GM19099 (cell line): Measurements from ENCODE around the gene CHAT.

Experiments
- POLR2A ChIP-seq: IDR thresholded peaks from 3 replicates; pipeline ENCODE4 v1.6.1; 2011; ENCODE audit warnings: low read depth; ENCODE audit not compliant: insufficient read length; ENCODE audit errors: extremely low read depth

The CHAT gene

DNA sequence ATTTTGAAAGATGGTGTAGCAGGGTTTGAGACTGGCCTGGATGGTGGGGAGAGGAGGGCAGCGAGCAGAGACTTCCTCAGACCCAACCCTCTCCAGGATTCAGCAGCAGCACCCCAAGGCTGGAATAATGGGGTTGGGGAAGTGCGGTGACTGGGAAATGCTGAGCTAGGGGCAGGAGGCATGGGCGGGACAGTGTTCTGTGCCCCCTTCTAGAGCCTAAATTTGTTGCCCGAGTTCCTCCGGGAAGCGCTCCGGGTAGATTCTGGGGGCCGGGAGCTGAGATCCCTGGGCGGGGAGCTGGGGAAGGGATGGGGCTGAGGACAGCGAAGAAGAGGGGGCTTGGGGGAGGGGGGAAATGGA, at the start of gene CHAT:
Gene CHAT, plus strand, starts transcription at position 156 of the 360 bp plus-strand sequence. Its CDS starts 153 bp downstream, at position 309.
- TF ChIP-seq POLR2A, result no peak

DNA sequence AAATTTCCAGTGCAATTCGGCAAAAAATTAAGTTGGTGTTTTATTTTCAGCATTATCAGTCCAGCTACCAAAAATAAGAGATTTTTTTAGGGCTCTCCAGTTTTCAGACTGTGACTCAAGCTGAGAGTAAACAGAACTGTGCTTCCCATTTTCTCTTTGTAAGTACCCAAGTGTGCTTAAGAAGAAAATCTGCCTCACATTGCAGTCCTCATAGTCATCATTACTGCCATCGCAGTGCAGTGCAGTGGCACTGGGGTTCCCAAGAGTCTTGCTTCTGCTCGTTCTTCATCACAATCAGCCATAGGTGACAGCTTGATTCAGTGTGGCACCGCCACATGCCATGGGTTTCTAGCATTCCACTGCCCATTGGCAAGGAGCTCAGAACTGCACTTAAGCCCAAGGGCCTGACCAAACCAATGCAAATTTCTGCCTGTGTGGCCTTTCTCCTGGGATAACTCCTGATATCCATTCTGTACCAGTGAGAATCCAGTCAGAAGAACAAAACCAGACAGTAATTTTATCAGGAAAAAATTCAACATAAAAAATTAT, 49.3 kb upstream of the CHAT start:
- TF ChIP-seq POLR2A, result no peak

DNA sequence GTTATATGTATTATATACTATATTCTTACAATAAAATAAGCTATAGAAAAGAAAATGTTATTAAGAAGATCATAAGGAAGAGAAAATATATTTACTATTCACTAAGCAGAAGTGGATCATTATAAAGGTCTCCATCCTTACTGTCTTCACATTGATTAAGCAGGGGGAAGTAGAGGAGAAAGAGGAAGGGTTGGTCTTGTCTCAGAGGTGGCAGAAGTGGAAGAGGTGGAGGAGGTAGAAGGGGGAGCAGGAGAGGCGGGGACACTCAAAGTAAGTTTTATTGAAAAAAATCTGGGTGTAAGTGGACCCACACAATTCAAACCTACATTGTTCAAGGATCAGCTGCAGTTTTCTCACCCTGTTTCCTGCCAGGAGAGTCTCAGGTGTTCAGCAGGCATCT, 46.0 kb upstream of the CHAT start:
- no peak for TF ChIP-seq POLR2A

DNA sequence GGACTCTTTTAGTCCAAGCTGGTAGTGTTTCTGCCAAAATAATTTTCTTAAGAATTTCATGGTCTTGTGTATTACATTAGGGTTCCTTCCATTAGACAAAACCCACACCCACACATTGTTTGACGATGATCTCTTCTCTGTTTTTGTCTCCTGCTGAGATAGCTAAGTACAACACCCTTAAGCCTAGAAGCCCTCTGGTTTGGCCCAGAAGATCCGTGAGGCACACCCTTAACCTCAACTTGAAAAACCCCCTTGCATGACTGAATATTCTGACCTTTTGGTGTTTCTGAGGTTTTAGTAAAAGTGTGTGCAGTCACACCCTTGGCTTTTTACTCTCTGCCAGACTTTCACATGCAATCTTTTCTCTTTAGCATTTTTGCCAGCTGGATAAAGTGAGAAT, 45.6 kb upstream of the CHAT start:
- no peak for TF ChIP-seq POLR2A

DNA sequence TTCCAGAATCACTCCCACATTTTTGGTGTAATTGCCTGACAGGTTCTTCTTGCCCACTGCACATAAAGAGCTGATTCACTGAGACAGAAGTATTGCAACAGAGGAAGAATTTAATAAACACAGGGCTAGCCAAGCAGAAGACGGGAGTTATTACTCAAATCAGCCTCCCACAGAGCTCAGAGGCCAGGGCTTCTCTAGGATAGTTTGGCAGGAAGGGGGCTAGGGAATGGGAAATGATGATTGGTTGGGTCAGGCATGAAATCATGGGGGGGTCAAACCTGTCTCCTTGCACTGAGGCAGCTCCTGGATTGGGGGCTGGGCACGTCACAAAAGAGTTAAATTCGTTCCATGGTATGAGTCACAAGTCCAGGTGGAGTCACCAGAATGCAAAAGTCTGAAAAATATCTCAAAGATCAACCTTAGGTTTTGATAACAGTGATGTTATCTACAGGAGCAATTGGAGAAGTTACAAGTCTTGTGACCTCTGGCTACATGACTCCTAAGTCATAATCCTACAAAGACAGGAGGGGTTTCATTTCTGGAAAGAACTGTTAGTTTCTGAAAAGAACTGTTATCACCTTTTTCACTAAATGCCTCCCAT, 44.7 kb upstream of the CHAT start:
- no peak for TF ChIP-seq POLR2A

DNA sequence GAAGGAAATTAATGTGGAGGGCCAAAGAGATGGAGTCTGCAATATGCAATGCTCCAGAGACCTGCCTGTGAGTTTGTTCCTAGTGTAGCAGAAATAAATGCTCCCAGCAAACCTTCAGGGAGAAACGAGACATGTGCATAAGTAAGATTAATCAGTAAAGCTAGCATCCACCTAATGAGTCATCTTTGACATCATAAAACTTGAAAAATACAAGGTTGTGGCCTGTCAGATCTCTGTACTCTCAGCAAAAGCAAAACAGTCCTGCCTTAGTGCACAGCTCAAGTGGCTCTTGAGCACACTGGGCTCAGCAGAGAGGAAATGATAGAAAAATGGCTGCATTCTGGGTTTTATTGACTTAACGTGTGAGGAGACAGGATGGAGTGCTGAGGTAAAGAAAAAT, 42.4 kb upstream of the CHAT start:
- no peak for TF ChIP-seq POLR2A

DNA sequence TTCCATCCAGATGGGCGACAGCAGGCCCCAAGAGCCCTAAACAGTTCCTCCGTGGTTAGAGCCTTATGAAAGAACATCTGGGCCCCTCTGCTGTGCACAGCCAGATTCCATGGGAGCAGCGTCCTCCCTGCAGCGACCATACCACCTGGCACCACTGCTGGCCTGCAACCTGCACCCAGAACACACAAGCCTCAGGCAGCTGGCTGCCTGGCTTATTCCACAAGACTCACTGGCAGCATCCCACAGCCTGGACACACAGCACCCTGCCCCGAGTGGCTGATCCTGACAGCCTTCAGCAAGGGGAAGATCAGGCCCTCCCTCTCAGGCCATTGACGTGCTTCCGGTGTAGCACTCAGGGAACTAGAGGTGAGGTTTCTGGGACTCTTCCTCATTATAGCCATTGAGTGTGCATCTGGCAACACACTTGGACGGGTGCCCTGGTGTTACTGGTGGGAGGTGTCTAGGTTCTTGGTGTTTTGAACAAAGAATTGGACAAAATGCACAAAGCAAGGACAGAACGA, 41.2 kb upstream of the CHAT start:
- TF ChIP-seq POLR2A, result no peak

DNA sequence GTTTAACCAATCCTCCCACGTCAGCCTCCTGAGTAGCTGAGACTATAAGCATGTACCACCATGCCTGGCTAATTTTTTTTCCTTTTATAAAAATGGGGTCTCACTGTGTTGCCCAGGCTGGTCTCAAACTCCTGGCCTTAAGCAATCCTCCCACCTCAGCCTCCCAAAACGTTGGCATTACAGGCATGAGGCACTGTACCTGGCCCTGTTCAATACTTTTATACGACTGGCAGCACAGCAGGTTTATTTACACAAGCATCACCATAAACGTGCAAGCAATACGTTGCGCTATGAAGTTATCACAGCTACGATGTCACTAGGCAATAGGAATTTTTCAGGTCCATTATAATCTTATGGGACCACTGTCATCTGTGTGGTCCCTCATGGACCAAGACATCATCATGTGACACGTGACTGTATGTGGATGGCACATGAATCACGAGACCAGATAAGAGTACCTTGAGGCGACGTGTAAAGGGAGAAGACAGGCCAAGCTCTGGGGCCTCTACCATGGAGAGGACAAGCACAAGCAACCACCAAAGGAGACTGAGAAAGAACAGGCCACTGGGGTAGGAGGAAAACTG, 38.3 kb upstream of the CHAT start:
- no peak for TF ChIP-seq POLR2A

DNA sequence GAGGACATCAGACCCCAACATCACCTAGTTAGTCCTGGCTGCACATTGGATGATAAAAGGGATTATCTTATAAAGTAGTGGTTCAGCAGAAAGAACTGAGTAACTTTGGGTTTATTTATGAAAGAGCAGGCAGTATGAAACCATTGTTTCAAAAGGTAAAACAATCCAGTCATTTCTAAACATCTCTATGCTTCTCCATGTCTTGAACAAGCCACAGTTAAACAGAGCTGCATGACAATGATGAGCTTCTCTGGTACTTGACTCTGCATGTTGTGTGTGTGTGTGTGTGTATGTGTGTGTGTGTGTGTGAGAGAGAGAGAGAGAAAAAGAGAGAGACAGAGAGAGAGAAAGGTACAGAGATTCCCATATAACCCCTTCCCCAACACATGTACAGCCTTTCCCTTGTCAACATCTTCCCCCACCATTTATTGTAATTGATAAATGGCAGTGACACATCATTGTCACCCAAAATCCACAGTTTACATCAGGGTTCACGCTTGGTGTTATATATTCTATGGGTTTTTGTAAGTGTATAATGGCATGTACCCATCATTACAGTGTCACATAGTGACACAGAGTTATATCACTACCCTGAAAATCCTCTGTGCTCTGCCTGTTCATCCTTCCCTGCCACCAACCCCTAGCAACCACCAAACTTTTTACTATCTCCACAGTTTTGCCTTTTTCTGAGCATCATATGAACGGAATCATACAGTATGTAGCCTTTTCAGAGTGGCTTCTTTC, 36.5 kb upstream of the CHAT start:
- no peak for TF ChIP-seq POLR2A

DNA sequence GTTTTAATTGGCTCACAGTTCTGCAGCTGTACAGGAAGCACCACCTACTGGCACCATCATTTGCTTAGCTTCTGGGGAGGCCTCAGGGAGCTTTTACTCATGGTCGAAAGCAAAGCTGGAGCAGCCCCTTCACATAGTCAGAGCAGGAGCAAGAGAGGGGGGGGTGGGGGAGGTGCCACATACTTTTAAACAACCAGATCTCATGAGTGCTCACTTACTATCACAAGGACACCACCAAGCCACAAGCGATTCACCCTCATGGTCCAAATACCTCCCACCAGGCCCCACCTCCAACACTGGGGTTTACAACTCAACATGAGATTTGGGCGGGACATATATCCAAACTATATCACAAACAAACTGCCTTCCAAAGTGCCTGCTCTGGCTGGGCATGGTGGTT, 35.4 kb upstream of the CHAT start:
- no peak for TF ChIP-seq POLR2A

DNA sequence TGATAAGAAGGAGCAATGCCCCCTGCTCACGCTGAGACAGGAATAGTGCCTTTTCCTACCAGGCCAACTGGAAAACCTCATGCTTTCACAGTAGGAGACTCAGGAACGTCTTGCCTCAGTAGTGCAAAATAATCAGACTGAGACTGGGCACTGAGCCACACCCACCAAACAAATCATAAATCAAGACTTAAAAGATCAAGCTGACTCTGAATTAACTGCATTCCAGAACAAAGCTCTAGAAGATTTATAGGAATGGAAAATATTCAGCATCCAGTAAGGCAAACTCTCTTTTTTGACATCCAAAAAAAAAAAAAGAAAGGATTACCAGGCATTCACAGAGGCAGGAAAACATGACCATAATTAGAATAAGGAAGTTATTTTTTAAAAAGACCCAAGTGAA, 34.2 kb upstream of the CHAT start:
- TF ChIP-seq POLR2A, result no peak

DNA sequence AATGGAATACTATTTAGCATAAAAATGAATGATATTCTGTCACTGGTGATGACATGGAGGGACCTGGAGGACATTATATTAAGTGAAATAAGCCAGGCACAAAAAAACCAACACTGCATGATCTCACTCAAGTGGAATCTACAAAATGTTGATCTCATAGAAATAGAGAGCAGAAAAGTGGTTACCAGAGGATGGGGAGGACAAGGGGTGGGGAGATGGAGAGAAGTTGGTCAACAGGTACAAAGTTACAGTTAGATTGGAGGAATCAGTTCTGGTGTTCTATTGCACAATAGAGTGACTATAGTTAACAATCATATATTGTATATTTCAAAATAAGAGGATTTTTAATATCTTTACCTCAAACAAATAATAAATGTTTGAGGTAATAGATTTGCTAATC, 28.4 kb upstream of the CHAT start:
- TF ChIP-seq POLR2A, result no peak

DNA sequence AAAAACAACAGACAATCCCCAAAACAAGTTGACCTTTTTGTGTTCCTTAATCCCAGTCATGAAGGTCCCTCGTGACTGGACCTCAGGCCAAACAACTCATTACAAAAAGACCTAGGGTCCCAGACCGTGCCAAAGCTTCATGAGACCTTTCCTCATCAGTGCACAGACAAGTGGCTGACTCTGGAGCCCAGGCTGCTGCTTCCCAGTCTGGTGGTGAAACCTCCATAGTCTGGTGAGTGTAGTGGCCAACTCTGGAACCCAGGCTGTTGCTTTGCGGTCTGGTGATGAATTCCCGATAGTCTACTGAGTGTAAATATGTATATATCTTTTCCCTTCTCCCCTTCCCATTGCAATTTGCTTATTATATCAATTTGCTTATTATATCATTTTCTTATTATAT, 25.9 kb upstream of the CHAT start:
- no peak for TF ChIP-seq POLR2A

DNA sequence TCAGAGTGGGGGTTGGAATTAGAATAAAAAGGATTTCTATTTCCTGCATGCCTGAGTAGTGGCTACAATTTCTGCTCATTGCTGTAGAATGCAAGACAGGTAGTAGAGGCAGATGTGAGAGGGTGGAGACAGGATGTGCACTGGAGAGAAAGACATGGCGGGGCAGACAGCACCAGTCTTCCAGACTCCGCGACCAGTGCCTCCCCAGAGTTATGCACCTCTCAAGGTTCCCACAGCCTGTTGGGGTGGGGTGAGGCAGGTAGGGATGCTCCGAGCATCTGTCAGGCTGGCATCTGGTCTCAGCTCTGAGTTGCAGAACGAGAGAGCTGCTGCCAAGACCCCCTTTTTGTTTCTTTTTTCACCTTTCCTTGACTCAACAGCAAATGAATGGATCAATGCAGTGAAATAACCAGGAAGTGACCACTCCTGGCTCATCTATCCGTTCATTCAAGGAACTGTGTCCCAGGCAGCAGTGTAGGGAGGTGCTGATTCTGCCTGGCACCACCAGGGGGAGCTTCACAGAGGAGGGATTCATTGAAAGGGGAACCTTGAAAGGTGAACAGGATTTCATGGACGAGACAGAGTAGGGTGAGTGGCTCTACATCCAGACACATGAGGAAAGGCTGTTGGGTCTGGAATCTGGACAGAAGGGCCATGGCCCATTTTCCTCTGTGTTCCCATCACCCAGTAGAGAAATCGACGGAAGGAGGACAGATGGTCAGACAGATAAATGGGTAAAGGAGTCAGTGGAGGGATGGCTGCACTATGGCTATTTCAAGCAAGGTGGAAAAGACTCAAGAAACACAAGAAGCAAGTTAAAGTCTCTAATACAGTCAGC, 20.9 kb upstream of the CHAT start:
- TF ChIP-seq POLR2A, result no peak

DNA sequence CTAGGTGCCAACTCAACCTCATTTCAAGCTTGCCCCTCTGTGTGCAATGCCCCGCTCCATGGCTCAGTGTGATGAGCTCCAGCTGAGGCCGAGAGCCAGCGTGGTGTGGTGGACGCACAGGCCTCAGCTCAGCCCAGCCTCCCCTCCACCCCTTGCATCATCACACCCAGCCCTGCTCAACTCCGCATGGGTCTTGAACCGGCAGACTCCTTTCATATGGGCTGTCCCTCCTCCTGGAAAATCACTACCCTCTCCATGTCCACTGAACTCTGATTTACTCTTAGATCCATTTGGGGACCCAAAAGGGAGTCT, 20.3 kb upstream of the CHAT start:
- TF ChIP-seq POLR2A, result no peak
